A673 (cell line): Measurements from ENCODE around the gene RANBP3L.

ENCODE experiments used
- CTCF ChIP-seq: fragments of 300-800, 200-600 bp; sonication (generic); conservative IDR thresholded peaks from 2 replicates; pipeline ENCODE4 v1.5.1; 2017; ENCODE audit warnings: low read depth, mild to moderate bottlenecking, antibody characterized with exemption, low read length, moderate library complexity, mixed read lengths
- EZH2 ChIP-seq: fragments of 200-600 bp; sonication (generic); IDR thresholded peaks from 2 replicates; pipeline ENCODE4 v1.6.1; 2017; ENCODE audit warnings: borderline replicate concordance, low read depth, mild to moderate bottlenecking, mixed read lengths, antibody characterized with exemption, low read length; ENCODE audit not compliant: poor library complexity, severe bottlenecking

- TF ChIP-seq CTCF (no peak), EZH2 (no peak)
Measured at GRCh38 chr5:36346896-36347690, 45.4 kb upstream of the RANBP3L start.
